GM23248 (cell line): ENCODE measurements around the gene CENPP. TPM values are rescaled to one million over a fixed set of nuclear protein-coding genes. Genes with fewer than 3 reads are reported as not detected.

Experiments used
- DNase-seq: peaks from one replicate; pipeline ENCODE4 v3.0.0-alpha.2; 2015
- H2AFZ ChIP-seq: fragments of 200-600 bp; sonication (generic); 2 replicates; pipeline ENCODE4 v1.6.1; 2016; ENCODE audit warnings: antibody characterized with exemption
- H3F3A ChIP-seq: fragments of 200-600 bp; sonication (generic); 2 replicates; pipeline ENCODE4 v1.6.1; 2016; ENCODE audit warnings: mild to moderate bottlenecking, antibody characterized with exemption, mixed run types; ENCODE audit not compliant: insufficient read depth
- H3K27ac ChIP-seq: fragments of 200-600 bp; sonication (generic); 2 replicates; pipeline ENCODE4 v1.5.1; 2016; ENCODE audit warnings: mild to moderate bottlenecking
- H3K27me3 ChIP-seq: fragments of 200-600 bp; sonication (generic); replicated peaks from 2 replicates; pipeline ENCODE4 v1.6.1; 2016; ENCODE audit warnings: mild to moderate bottlenecking; ENCODE audit not compliant: insufficient read depth
- H3K36me3 ChIP-seq: fragments of 200-600 bp; sonication (generic); 2 replicates; pipeline ENCODE4 v1.6.1; 2016; ENCODE audit warnings: low read depth, mild to moderate bottlenecking
- H3K4me1 ChIP-seq: fragments of 200-600 bp; sonication (generic); 2 replicates; pipeline ENCODE4 v1.6.1; 2016; ENCODE audit warnings: mild to moderate bottlenecking; ENCODE audit not compliant: insufficient read depth
- H3K4me2 ChIP-seq: fragments of 200-600 bp; sonication (generic); one replicate; pipeline ENCODE4 v1.6.1; 2016; ENCODE audit warnings: mild to moderate bottlenecking; ENCODE audit not compliant: unreplicated experiment
- H3K4me3 ChIP-seq: fragments of 200-600 bp; sonication (generic); 2 replicates; pipeline ENCODE4 v1.5.1; 2016; ENCODE audit warnings: mild to moderate bottlenecking
- H3K79me2 ChIP-seq: fragments of 200-600 bp; sonication (generic); 2 replicates; pipeline ENCODE4 v1.6.1; 2016; ENCODE audit warnings: mild to moderate bottlenecking; ENCODE audit not compliant: insufficient read depth
- H3K9ac ChIP-seq: fragments of 200-600 bp; sonication (generic); 2 replicates; pipeline ENCODE4 v1.6.1; 2016; ENCODE audit warnings: mild to moderate bottlenecking
- H3K9me2 ChIP-seq: fragments of 200-600 bp; sonication (generic); 2 replicates; pipeline ENCODE4 v1.6.1; 2016; ENCODE audit warnings: mixed run types, mild to moderate bottlenecking, moderate library complexity; ENCODE audit not compliant: insufficient read depth
- H3K9me3 ChIP-seq: fragments of 200-600 bp; sonication (generic); one replicate; pipeline ENCODE4 v1.6.1; 2017; ENCODE audit warnings: low read depth
- H4K20me1 ChIP-seq: fragments of 200-600 bp; sonication (generic); 2 replicates; pipeline ENCODE4 v1.6.0; 2016; ENCODE audit not compliant: insufficient read depth
- EZH2 ChIP-seq: fragments of 200-600 bp; sonication (generic); IDR thresholded peaks from 2 replicates; pipeline ENCODE4 v1.6.1; 2018; ENCODE audit warnings: antibody characterized with exemption, mild to moderate bottlenecking; ENCODE audit not compliant: insufficient read depth, poor library complexity, severe bottlenecking
- EZH2phosphoT487 ChIP-seq: fragments of 200-600 bp; sonication (generic); IDR thresholded peaks from 2 replicates; pipeline ENCODE4 v1.6.1; 2018; ENCODE audit warnings: antibody characterized with exemption, moderate library complexity, mild to moderate bottlenecking, low read depth; ENCODE audit not compliant: insufficient read depth
- WGBS, 2 experiments: methylation state at CpG; one replicate each; pipeline ENCODE4 v1.1.6; 2015 to 2017; ENCODE audit warnings: low lambda C conversion rate in 2 of 2, low coverage in 1 of 2; ENCODE audit errors: missing lambda C conversion rate in 2 of 2; 5-methylcytosine and 5-hydroxymethylcytosine counted together
- in situ Hi-C: fragments of 300-500 bp; cut with MboI; formaldehyde crosslinking; loops from 2 replicates; pipeline ENCODE4 v1.15.0; 2020
- polyA plus RNA-seq: library from polyadenylated mRNA; unstranded; fragments of >200 nt; fragmentation: Nextera tagmentation; extraction: Ambion mirVana; gene quantifications from 2 replicates; pipeline ENCODE4 v1.2.1, GENCODE V29; 2016
- total RNA-seq: library from RNA; depleted of rRNA; stranded (reverse); fragments of >200 nt; shearing (Covaris generic); gene quantifications from 2 replicates; pipeline ENCODE4 v1.2.3, GENCODE V29; 2014

Gene CENPP
- total and polyA plus RNA-seq, 2 experiments from 2014 or later = 2.5 to 7.4 TPM

DNA sequence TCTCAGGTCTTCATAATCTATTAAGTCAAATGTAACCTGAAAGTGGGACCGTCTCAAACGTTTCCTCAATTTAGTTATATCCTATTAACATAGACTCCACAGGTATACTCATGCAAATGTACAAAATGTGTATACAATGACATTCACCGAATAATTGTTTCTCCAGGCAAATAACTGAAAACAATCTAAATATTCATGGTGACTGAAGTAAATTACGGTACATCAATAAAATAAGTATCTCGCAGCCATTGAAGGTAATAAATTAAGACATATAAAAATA lies 32.7 kb upstream of the CENPP start:
- H3K27ac ChIP-seq = peak overlapping the region; percentile 86
- H3F3A ChIP-seq = peaks cover 72% of the 10 kb centered on the region
- H3K4me3 ChIP-seq = peak overlapping the region; percentile 97
- H3K9me2 ChIP-seq = no peaks in the 10 kb centered on the region
- H3K27me3 ChIP-seq = no peaks in the 10 kb centered on the region
- whole genome bisulfite sequencing, 2 experiments = 2% methylated on average over 5 of the region's 5 CpGs
- TF ChIP-seq EZH2phosphoT487 = no peak
- peak overlapping the region; percentile 97 for H3K9ac ChIP-seq
- peak overlapping the region; percentile 66 for H2AFZ ChIP-seq
- peaks cover 11% of the 10 kb centered on the region; the same call in 1 of the 2 replicates for H4K20me1 ChIP-seq
- peaks cover 30% of the 10 kb centered on the region for H3K36me3 ChIP-seq
- in situ Hi-C loops = no loop called here
- H3K4me1 ChIP-seq = peaks cover 39% of the 10 kb centered on the region
- no peak for DNase-seq
- H3K79me2 ChIP-seq = peaks cover 66% of the 10 kb centered on the region
- H3K4me2 ChIP-seq = peak overlapping the region; percentile 92
- no peaks in the 10 kb centered on the region for H3K9me3 ChIP-seq

DNA sequence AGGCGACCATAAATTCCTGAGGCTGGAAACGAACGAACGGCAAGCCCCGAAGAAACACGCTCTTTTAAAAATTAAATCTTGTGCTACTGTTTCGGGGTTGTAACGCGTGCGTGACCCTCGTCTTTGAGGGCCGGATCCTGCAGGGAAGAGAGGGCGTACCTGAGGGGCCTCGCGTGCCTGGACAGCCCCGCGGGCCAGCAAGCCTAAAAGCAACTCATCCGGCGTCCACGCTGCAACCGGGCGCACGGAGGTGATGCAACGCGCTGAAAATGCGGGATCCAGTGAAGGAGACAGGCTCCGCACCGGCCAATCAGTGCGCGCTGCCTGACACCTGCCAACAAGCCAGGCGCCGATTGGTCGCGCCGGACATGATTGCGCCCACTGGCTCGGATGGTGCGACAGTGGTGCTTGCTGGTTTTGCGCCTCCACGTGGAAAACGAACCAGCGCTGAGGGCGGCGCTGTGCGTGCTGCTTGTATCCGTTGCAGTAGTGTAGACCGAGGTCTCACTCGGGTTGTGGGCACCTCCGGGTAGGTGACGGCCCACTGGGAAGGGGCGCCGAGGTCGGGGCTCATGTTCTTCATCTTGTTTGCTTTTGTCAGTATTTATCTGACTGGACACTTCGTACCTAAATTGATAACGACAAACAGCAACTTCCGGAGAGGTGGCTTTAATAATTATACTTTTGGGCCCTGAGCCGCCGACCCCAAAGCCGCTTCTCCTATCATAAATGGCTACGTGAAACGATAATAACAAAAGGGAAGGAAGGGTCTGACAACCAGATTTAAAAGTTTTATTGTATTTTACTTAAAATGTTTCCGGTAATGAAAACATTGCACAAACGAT lies 32.1 kb upstream of the CENPP start, which contains the start of gene IARS1:
IARS1 (minus strand) TSS at position 246 of the 845 bp plus-strand sequence. CDS start 4,278 bp downstream, outside the sequence.
- H3K4me3 ChIP-seq = peak within 1 kb of the TSS; percentile 97
- in situ Hi-C loops = no loop called here
- H3K36me3 ChIP-seq = peaks cover 30% of the 10 kb centered on the region
- H3K79me2 ChIP-seq = peaks cover 59% of the 10 kb centered on the region
- peaks cover 11% of the 10 kb centered on the region; the same call in 1 of the 2 replicates for H4K20me1 ChIP-seq
- peak within 1 kb of the TSS; percentile 84 for H2AFZ ChIP-seq
- H3K27ac ChIP-seq = peak within 1 kb of the TSS; percentile 86
- H3K27me3 ChIP-seq = no peaks in the 10 kb centered on the region
- no peaks in the 10 kb centered on the region for H3K9me3 ChIP-seq
- H3K9ac ChIP-seq = peak within 1 kb of the TSS; percentile 97
- 0 to 1% methylated on average over 63 of the region's 63 CpGs for WGBS, 2 experiments
- peaks cover 66% of the 10 kb centered on the region for H3F3A ChIP-seq
- no peaks in the 10 kb centered on the region for H3K9me2 ChIP-seq
- peak within 1 kb of the TSS; percentile 92 for H3K4me2 ChIP-seq
- TF ChIP-seq EZH2 (no peak), EZH2phosphoT487 (no peak)
- DNase-seq = peak; percentile 98
- H3K4me1 ChIP-seq = peaks cover 39% of the 10 kb centered on the region

DNA sequence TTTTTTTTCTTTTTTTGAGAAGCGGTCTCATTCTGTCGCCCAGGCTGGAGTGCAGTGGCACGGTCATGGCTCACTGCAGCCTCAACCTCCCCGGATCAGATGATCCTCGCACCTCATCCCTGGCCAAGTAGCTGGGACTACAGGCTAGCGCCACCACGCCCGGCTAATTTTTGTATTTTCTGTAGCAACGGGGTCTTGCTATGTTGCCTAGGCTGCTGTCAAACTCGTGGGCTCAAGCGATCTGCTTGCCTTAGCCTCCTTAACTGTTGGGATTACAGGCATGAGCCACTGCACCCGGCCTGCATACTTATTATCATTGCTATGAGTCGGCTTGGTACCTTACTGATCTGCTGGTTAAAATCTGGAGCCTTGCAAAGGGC lies 31.5 kb upstream of the CENPP start:
- peaks cover 34% of the 10 kb centered on the region for H3K36me3 ChIP-seq
- H3K27ac ChIP-seq = peak overlapping the region; percentile 86
- H3K27me3 ChIP-seq = no peaks in the 10 kb centered on the region
- no peaks in the 10 kb centered on the region for H3K9me3 ChIP-seq
- H3K9ac ChIP-seq = peak overlapping the region; percentile 97
- in situ Hi-C loops = no loop called here
- peak overlapping the region; percentile 85 for H3K4me2 ChIP-seq
- H4K20me1 ChIP-seq = peaks cover 11% of the 10 kb centered on the region; the same call in 1 of the 2 replicates
- peak; percentile 68 for DNase-seq
- H2AFZ ChIP-seq = peak overlapping the region; percentile 84
- H3K79me2 ChIP-seq = peaks cover 53% of the 10 kb centered on the region
- H3K4me3 ChIP-seq = peak overlapping the region; percentile 97
- WGBS, 2 experiments = 4 to 6% methylated on average over 13 of the region's 13 CpGs
- no peak for TF ChIP-seq EZH2
- no peak for TF ChIP-seq EZH2phosphoT487
- peaks cover 39% of the 10 kb centered on the region for H3K4me1 ChIP-seq
- H3F3A ChIP-seq = peaks cover 65% of the 10 kb centered on the region
- no peaks in the 10 kb centered on the region for H3K9me2 ChIP-seq

DNA sequence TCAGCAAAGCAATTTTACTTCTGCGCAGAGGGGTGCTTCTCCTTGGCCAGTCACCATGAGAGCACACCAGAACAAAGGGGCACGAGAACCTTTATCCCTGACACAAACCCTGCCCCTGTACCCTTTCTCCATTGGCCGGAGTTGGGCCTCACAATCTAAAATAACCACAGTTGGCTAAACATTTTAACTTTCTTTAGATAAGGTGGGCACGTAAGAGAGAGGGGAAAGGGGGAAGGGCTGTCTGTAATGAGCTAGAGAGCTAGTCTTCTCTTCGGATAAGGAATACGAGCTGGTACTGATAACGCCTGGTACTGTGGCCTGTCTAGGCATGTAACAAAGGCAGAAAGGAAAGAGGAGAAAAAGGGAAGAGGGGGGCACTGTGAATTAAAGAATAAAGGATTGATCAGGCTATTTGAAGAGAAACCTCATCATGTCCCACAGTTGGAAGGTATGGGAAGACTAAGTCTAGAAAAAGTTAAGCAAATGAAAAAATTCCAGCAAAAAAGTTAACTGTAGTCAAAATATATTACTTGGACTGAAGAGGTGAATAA lies 30.4 kb upstream of the CENPP start:
- Histone ChIP-seq H3K79me2 (peaks cover 43% of the 10 kb centered on the region), H3K4me1 (peaks cover 29% of the 10 kb centered on the region), H3K27ac (peak overlapping the region; percentile 86), H3K9me3 (no peaks in the 10 kb centered on the region), H3K27me3 (no peaks in the 10 kb centered on the region), H3K4me2 (no peak overlapping the region), H3K9me2 (no peaks in the 10 kb centered on the region), H3K9ac (no peak overlapping the region), H4K20me1 (0 out of 2 replicates have a peak, but pooled peaks cover 6% of the 10 kb centered on the region), H3K36me3 (peaks cover 43% of the 10 kb centered on the region), H3K4me3 (no peak overlapping the region; the same call in 1 of the 2 replicates), H3F3A (peaks cover 56% of the 10 kb centered on the region), H2AFZ (peak overlapping the region; percentile 84; the same call in 1 of the 2 replicates)
- TF ChIP-seq EZH2phosphoT487 (no peak), EZH2 (no peak)
- WGBS, 2 experiments = 85 to 87% methylated on average over 7 of the region's 7 CpGs
- DNase-seq = no peak
- in situ Hi-C loops = no loop called here
